ENCODE results near the gene IFITM10.
"Not testable (repeated sequence)": the region's sequence is repeated elsewhere in the genome, so short reads cannot be mapped to it uniquely, and the experiment has no call there.

GRCh38 chr11:1769304-1769936 lies 19.0 kb upstream of the IFITM10 start:
- TF ChIP-seq CTCF (IDR thresholded peaks at IDR 0.05; ENCODE audit: poor library complexity); EZH2 (IDR thresholded peaks at IDR 0.05; ENCODE audit: borderline replicate concordance); EZH2phosphoT487 (IDR thresholded peaks at IDR 0.05; ENCODE audit: low read depth, severe bottlenecking, unreplicated experiment): not testable (repeated sequence)
